Measurements from ENCODE around the gene PADI6. TPM values are rescaled to one million over a fixed set of nuclear protein-coding genes. Genes with fewer than 3 reads are reported as not detected.

The PADI6 gene
- total and polyA plus RNA-seq, 4 donors: not detected

DNA sequence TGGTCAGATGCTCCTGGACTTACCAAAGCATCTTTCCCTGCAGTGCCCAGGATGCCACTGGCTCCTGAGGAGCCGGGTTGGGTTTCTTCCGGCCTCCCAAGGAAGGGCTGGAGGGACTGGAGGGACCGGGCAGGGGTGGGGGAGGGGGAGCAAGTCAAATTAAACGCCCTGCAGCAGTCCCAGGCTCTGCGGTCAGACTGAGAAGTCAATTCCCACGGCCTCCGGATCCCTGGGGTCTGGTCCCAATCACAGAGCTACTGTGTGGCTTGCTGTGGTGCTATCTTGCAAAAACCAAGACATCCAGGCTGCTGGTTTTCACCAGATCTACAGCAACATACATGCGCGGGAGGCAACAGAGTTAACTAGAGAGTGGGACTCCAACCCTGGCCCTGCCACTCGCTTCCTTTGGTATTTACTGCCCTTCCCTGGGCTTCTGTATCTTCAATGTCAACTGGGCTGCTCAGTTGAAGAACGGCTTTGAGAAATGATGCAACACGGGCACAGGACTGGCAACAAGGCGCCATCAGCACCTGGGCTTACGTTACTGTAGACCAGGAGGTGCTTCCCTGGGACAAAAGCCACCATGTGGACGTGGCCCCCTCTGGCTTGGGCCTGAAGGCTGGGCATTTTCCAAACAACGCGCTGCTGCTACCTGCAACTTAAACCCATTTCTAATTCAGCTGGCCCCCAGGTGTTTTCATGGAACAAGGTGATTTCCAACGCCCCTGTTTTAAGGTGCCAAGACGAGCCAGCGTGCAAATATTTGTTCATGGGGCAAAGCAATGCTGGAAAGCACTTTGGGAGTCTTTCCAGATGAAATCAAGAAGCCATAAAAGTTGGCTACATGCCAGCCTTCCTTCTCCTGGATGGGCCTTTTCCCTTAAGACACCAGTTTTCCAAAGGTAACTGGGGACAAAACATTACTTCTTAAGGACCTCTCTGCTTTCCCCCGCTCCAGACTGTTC, 56.0 kb downstream of the PADI6 start:
- Histone ChIP-seq H3K9ac (ENCODE audit: insufficient read depth in 1 of 2, low read length in 2 of 2) (no peak overlapping the region), H3K27me3 (ENCODE audit: control insufficient read depth in 3 of 3, insufficient read depth in 3 of 3, low read length in 2 of 3) (no peaks in the 10 kb centered on the region), H3K4me1 (ENCODE audit: control insufficient read depth in 5 of 5, insufficient read depth in 5 of 5, low read length in 5 of 5) (peaks cover 0 to 26% (median 15%) of the 10 kb centered on the region in 5 donors), H3K4me3 (no peak overlapping the region), H3K9me3 (ENCODE audit: control insufficient read depth in 4 of 4, insufficient read depth in 3 of 4, low read length in 3 of 4) (peaks cover 0 to 3% (median 0%) of the 10 kb centered on the region in 4 donors), H3K36me3 (ENCODE audit: control insufficient read depth in 4 of 4, insufficient read depth in 4 of 4, low read length in 4 of 4) (peaks cover 15 to 55% (median 19%) of the 10 kb centered on the region in 4 donors), H3K27ac (ENCODE audit: low read depth in 1 of 2, low read length in 1 of 2) (no peak overlapping the region)
- DNase-seq (peak in 1 of 3 donors; percentile 34), ATAC-seq (ENCODE audit: insufficient read depth, low FRiP score) (no peak)
- TF ChIP-seq CTCF (IDR thresholded peaks at IDR 0.05; ENCODE audit: control extremely low read depth, extremely low read depth): no peak
- 79 to 88% methylated on average over 21 of the region's 21 CpGs for WGBS, 2 donors

DNA sequence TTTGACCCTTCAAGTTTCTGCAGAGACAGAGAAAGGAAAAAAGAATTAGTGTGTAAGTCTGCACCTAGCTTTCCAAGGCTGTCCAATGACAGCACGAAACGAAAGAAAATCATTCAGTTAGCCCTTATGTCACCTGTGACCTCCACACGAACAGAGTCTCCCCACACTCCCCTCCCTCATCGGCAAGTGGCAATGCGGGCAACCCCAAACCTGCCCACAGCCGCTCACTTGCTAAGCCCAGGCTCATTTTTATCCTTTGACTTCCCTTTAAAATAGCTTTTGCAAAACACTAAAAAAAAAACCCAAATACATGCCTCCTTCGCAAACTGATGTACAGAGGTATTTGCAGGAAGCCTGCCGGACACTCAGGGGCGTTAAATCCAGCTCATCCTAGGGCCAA, 57.2 kb downstream of the PADI6 start:
- ATAC-seq (ENCODE audit: insufficient read depth, low FRiP score) (no peak), DNase-seq (no peak)
- Histone ChIP-seq H3K36me3 (ENCODE audit: control insufficient read depth in 4 of 4, insufficient read depth in 4 of 4, low read length in 4 of 4) (peaks cover 18 to 47% (median 23%) of the 10 kb centered on the region in 4 donors), H3K9me3 (ENCODE audit: control insufficient read depth in 4 of 4, insufficient read depth in 3 of 4, low read length in 3 of 4) (no peaks in the 10 kb centered on the region), H3K9ac (ENCODE audit: insufficient read depth in 1 of 2, low read length in 2 of 2) (no peak overlapping the region), H3K4me3 (no peak overlapping the region), H3K4me1 (ENCODE audit: control insufficient read depth in 5 of 5, insufficient read depth in 5 of 5, low read length in 5 of 5) (peaks cover 0 to 14% (median 6%) of the 10 kb centered on the region in 5 donors), H3K27ac (ENCODE audit: low read depth in 1 of 2, low read length in 1 of 2) (peak overlapping the region in 1 of 2 donors; percentile 18), H3K27me3 (ENCODE audit: control insufficient read depth in 3 of 3, insufficient read depth in 3 of 3, low read length in 2 of 3) (no peaks in the 10 kb centered on the region)
- WGBS, 2 donors: 84 to 87% methylated on average over 9 of the region's 9 CpGs
- no peak for TF ChIP-seq CTCF (IDR thresholded peaks at IDR 0.05; ENCODE audit: control extremely low read depth, extremely low read depth)

- Histone ChIP-seq H3K4me1 (ENCODE audit: control insufficient read depth in 5 of 5, insufficient read depth in 5 of 5, low read length in 5 of 5) (peaks cover 0 to 13% (median 8%) of the 10 kb centered on the region in 5 donors), H3K9ac (ENCODE audit: insufficient read depth in 1 of 2, low read length in 2 of 2) (no peak overlapping the region), H3K4me3 (no peak overlapping the region), H3K27ac (ENCODE audit: low read depth in 1 of 2, low read length in 1 of 2) (peak overlapping the region in 1 of 2 donors; percentile 56), H3K27me3 (ENCODE audit: control insufficient read depth in 3 of 3, insufficient read depth in 3 of 3, low read length in 2 of 3) (no peaks in the 10 kb centered on the region), H3K9me3 (ENCODE audit: control insufficient read depth in 4 of 4, insufficient read depth in 3 of 4, low read length in 3 of 4) (no peaks in the 10 kb centered on the region), H3K36me3 (ENCODE audit: control insufficient read depth in 4 of 4, insufficient read depth in 4 of 4, low read length in 4 of 4) (peaks cover 7 to 27% (median 16%) of the 10 kb centered on the region in 4 donors)
- no peak for DNase-seq
- WGBS, 2 donors: 94 to 98% methylated on average over 3 of the region's 3 CpGs
- no peak for ATAC-seq (ENCODE audit: insufficient read depth, low FRiP score)
- no peak for TF ChIP-seq CTCF (IDR thresholded peaks at IDR 0.05; ENCODE audit: control extremely low read depth, extremely low read depth)
These were observed 60.4 kb downstream of the PADI6 start for GRCh38 chr1:17432412-17432811.

Data from lung (tissue), 12 donors.